HG03439 (cell line): ENCODE measurements around the gene GRM5.

Source experiments
- ATAC-seq: cut with Tn5 transposase; IDR thresholded peaks from one replicate; pipeline ENCODE4 v1.9.1; 2021; ENCODE audit warnings: mild to moderate bottlenecking, moderate library complexity; ENCODE audit not compliant: unreplicated experiment

Gene GRM5

GRCh38 chr11:88454881-88455280 lies 610.9 kb downstream of the GRM5 start:
- no peak for ATAC-seq
